K562 (cell line): Measurements from ENCODE around the gene DYRK1A. TPM values are rescaled to one million over a fixed set of nuclear protein-coding genes. Genes with fewer than 3 reads are reported as not detected.

Source experiments
- ARID1B ChIP-seq: fragments of 450-650 bp; IDR thresholded peaks from 2 replicates; pipeline ENCODE4 v1.6.1; 2016; ENCODE audit warnings: antibody characterized with exemption, mild to moderate bottlenecking, inconsistent platforms
- ATF7 ChIP-seq: fragments of 450-650 bp; IDR thresholded peaks from 2 replicates; pipeline ENCODE4 v1.7.1; 2014; ENCODE audit warnings: mild to moderate bottlenecking, moderate library complexity
- BMI1 ChIP-seq: fragments of 150-350 bp; IDR thresholded peaks from 2 replicates; pipeline ENCODE4 v1.6.1; 2014; ENCODE audit warnings: low read length
- CTCF ChIP-seq, 3 experiments: IDR thresholded peaks in 2 of 3; conservative IDR thresholded peaks in 1 of 3; 2 replicates each; pipeline ENCODE4 v1.5.1; 2011 to 2012; ENCODE audit warnings: low read length in 3 of 3, mild to moderate bottlenecking in 3 of 3, control low read depth in 2 of 3, improper control_type of control experiment in 1 of 3, inconsistent platforms in 1 of 3, low read depth in 1 of 3, mixed read lengths in 1 of 3, moderate library complexity in 1 of 3; ENCODE audit not compliant: insufficient read depth in 2 of 3
- GATA2 ChIP-seq: sonication (generic); formaldehyde crosslinking; IDR thresholded peaks from 2 replicates; pipeline ENCODE4 v1.4.0; 2020; ENCODE audit warnings: mild to moderate bottlenecking, missing genetic modification reagents
- HDAC2 ChIP-seq: fragments of 450-650 bp; IDR thresholded peaks from 2 replicates; pipeline ENCODE4 v1.6.1; 2016; ENCODE audit warnings: mild to moderate bottlenecking
- HDAC3 ChIP-seq: fragments of 450-650 bp; IDR thresholded peaks from 2 replicates; pipeline ENCODE4 v1.6.1; 2018; ENCODE audit warnings: borderline replicate concordance, mild to moderate bottlenecking, moderate library complexity; ENCODE audit not compliant: partially characterized antibody
- HOXB6 ChIP-seq: fragments of 250-450 bp; sonication (Bioruptor Pico); IDR thresholded peaks from 2 replicates; pipeline ENCODE4 v1.5.1; 2022; ENCODE audit warnings: mild to moderate bottlenecking, borderline replicate concordance
- KLF10 ChIP-seq: fragments of 250-450 bp; sonication (Bioruptor Pico); IDR thresholded peaks from 2 replicates; pipeline ENCODE4 v1.6.1; 2021; ENCODE audit warnings: matching md5 sums
- LEF1 ChIP-seq: fragments of 450-650 bp; IDR thresholded peaks from 2 replicates; pipeline ENCODE4 v1.6.1; 2016; ENCODE audit warnings: mild to moderate bottlenecking
- MTF1 ChIP-seq: fragments of 250-450 bp; sonication (Bioruptor Pico); IDR thresholded peaks from 2 replicates; pipeline ENCODE4 v1.9.0; 2021; ENCODE audit warnings: moderate library complexity, mild to moderate bottlenecking, inconsistent platforms, borderline replicate concordance
- NFYB ChIP-seq: IDR thresholded peaks from 2 replicates; pipeline ENCODE4 v1.6.1; 2011; ENCODE audit warnings: mild to moderate bottlenecking, moderate library complexity; ENCODE audit not compliant: insufficient read length; ENCODE audit errors: extremely low read depth
- POLR2H ChIP-seq: IDR thresholded peaks from 2 replicates; pipeline ENCODE4 v1.6.1; 2016; ENCODE audit warnings: missing genetic modification characterization, low read depth, mild to moderate bottlenecking, control low read depth, missing compliant biosample characterization, moderate library complexity
- RAD21 ChIP-seq, 2 experiments: fragments of 250-450 bp in 1 of 2; fragments of 450-650 bp in 1 of 2; sonication (Bioruptor Pico) in 1 of 2; formaldehyde crosslinking in 1 of 2; IDR thresholded peaks in 1 of 2; conservative IDR thresholded peaks in 1 of 2; 2 replicates each; pipeline versions ENCODE4 v1.4.0 to v1.8.0; 2020 to 2022; ENCODE audit warnings: mild to moderate bottlenecking in 2 of 2, moderate library complexity in 1 of 2
- REST ChIP-seq, 2 experiments: fragments of 450-650 bp; formaldehyde crosslinking in 1 of 2; IDR thresholded peaks; 2 replicates each; pipeline versions ENCODE4 v1.4.0 to v1.6.1; 2014 to 2020; ENCODE audit warnings: mild to moderate bottlenecking in 2 of 2, borderline replicate concordance in 1 of 2, low read depth in 1 of 2
- SRSF1 ChIP-seq: fragments of 200-400 bp; formaldehyde crosslinking; IDR thresholded peaks from 2 replicates; pipeline ENCODE4 v1.6.1; 2017; ENCODE audit warnings: mild to moderate bottlenecking, low read depth, low read length, moderate library complexity
- ZNF551 ChIP-seq: fragments of 250-450 bp; sonication (Bioruptor Pico); IDR thresholded peaks from 2 replicates; pipeline ENCODE4 v1.5.0; 2021; ENCODE audit warnings: mild to moderate bottlenecking, moderate library complexity
- polyA plus RNA-seq, 8 experiments: library from polyadenylated mRNA; depleted of rRNA in 4 of 8; stranded (reverse) in 5 of 8; unstranded in 3 of 8; fragments of >200 nt; fragmentation: Nextera tagmentation in 2 of 8; fragmentation: Illumina TruSeq in 1 of 8; extraction: Ambion mirVana in 2 of 8; extraction: Trizol in 1 of 8; gene quantifications; 2 replicates each; pipeline versions ENCODE4 v1.2.1 to v1.2.3, GENCODE V29; 2011 to 2014; ENCODE audit warnings: inconsistent platforms in 1 of 8, missing spikeins in 1 of 8
- total RNA-seq, 7 experiments: library from RNA; depleted of rRNA in 6 of 7; stranded (reverse); fragments of >200 nt in 6 of 7; fragmentation: Illumina TruSeq in 2 of 7; extraction: Trizol in 2 of 7; gene quantifications; 2 replicates each; pipeline versions ENCODE4 v1.2.1 to v1.2.3, GENCODE V29; 2011 to 2021; ENCODE audit warnings: low replicate concordance in 1 of 7
- TF ChIP-seq, protein P1 (sequence below): sonication (generic); IDR thresholded peaks from 2 replicates; pipeline ENCODE4 v1.6.1; 2016

The DYRK1A gene
- total and polyA plus RNA-seq, 9 of the 15 experiments (the other 6 are each of a cell fraction or from before 2014, with no cell fraction given): 3.7 to 64.8 (median 42.3) TPM

DNA sequence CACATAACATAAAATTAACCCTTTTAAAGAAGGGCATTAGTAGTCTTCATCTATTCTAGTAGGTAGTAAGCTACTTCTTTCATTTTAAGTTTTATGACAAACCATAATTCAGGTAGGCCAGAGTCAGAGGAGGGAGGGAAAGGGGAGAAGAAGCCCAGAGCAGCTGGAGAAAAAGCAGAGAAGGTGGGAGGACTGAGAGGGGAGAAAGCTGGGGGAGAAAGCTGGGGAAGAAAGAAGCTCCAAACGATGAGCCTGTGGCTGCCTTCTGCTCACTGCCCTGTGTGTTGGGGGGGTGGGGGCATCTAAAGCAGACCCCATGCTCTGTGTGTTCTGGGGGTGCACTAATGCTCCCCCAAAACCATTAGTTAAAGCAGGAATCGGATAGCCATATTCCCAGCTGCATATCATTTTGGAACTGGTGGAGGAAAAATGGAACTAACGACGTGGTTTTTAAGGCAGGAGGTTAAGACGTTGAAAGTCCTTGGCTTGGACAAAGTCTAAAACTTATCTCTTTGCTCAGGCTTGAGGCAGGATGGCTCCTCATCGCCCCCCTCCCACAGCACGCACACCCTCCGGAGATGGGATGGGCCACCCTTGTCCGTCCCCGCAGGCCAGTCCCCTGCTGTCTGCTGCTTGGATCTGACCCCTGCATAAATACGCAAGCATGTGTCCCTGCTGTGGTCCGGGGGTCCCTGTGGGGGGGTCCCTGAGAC is 184.2 kb downstream of the DYRK1A start (continued):
- TF ChIP-seq KLF10 (CRISPR knock-in tag) (no peak), NFYB (no peak), POLR2H (tag) (no peak), ZNF551 (no peak), ARID1B (peak; percentile 35), SRSF1 (no peak), HDAC2 (no peak), GATA2 (CRISPR knock-in tag) (peak; percentile 23), RAD21 (CRISPR knock-in tag; conservative IDR thresholded peaks at IDR 0.05 in 1 of 2, IDR thresholded peaks at IDR 0.05 in 1 of 2) (no peak), HOXB6 (no peak), MTF1 (CRISPR knock-in tag) (no peak), CTCF (IDR thresholded peaks at IDR 0.05 in 2 of 3, conservative IDR thresholded peaks at IDR 0.05 in 1 of 3; ENCODE audit: insufficient read depth in 2 of 3, low read depth in 1 of 3, low read length in 3 of 3) (no peak), LEF1 (no peak), REST (IDR thresholded peaks at IDR 0.05; ENCODE audit: borderline replicate concordance) (no peak), REST (CRISPR knock-in tag; IDR thresholded peaks at IDR 0.05; ENCODE audit: low read depth) (no peak), ATF7 (no peak), BMI1 (no peak), HDAC3 (no peak)
- TF ChIP-seq, protein P1, sequence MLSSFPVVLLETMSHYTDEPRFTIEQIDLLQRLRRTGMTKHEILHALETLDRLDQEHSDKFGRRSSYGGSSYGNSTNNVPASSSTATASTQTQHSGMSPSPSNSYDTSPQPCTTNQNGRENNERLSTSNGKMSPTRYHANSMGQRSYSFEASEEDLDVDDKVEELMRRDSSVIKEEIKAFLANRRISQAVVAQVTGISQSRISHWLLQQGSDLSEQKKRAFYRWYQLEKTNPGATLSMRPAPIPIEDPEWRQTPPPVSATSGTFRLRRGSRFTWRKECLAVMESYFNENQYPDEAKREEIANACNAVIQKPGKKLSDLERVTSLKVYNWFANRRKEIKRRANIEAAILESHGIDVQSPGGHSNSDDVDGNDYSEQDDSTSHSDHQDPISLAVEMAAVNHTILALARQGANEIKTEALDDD: no peak
